GM12874 (cell line): Measurements from ENCODE around the gene ATP2C2.

Experiments used
- TF ChIP-seq, protein P1 (sequence below): IDR thresholded peaks from 2 replicates; pipeline ENCODE4 v1.5.1; 2011; ENCODE audit warnings: low read depth, mild to moderate bottlenecking, control low read depth, low read length, moderate library complexity; ENCODE audit not compliant: insufficient read depth

The ATP2C2 gene

DNA sequence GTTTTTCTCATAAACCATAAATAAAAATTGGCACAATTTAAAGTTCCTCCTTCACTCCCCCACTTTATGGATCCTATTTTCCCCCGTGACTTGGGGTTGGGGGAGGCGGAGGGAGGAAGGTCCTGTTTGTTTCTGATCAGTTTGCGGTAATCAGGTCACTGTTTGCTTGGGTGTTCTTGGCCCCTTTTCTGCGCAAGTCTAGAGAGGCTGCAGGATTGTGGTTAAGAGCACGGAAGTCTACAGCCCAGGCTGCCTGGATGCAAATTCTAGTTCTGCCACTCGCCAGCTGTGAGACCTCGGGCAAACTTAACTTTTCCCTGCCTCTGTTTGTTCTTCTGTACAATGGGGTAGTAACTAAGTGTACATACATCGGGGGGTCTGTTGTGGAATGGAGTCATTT lies 12.1 kb downstream of the ATP2C2 start:
- TF ChIP-seq, protein P1, sequence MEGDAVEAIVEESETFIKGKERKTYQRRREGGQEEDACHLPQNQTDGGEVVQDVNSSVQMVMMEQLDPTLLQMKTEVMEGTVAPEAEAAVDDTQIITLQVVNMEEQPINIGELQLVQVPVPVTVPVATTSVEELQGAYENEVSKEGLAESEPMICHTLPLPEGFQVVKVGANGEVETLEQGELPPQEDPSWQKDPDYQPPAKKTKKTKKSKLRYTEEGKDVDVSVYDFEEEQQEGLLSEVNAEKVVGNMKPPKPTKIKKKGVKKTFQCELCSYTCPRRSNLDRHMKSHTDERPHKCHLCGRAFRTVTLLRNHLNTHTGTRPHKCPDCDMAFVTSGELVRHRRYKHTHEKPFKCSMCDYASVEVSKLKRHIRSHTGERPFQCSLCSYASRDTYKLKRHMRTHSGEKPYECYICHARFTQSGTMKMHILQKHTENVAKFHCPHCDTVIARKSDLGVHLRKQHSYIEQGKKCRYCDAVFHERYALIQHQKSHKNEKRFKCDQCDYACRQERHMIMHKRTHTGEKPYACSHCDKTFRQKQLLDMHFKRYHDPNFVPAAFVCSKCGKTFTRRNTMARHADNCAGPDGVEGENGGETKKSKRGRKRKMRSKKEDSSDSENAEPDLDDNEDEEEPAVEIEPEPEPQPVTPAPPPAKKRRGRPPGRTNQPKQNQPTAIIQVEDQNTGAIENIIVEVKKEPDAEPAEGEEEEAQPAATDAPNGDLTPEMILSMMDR, result no peak

DNA sequence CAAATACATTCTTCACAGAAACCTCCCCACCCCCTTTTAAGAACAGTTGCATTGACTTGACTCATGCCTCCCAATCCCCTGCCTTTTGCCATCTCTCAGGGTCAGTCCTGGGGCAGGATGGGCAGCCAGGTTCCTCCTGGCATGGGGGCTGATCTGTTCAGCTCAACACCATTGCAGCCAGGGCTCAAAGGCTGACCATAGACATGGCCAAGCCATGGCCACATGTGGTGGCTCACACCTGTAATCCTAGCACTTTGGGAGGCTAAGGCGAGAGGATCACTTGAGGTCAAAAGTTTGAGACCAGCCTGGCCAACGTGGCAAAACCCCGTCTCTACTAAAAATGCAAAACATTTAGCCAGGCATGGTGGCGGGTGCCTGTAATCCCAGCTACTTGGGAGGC lies 14.1 kb downstream of the ATP2C2 start:
- TF ChIP-seq, protein P1, result no peak

DNA sequence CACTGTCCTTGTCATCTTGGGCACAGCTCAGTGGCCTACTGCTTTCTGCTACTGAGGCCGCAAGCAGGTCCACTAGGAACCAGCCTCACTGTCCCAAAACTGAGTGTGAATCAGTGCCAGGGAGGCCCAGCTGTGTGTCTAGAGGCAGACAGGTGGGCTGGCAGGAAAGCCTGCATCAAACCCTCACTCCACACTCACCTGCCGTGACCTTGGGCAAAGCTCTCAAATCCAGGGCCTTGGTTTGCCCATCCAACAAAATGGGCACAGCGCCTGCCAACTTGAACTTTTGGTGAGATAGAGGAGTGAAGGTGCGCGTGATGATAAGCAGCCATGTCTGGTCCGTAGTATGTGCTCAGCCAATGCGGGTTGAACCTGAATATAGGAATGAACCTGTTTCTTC lies 14.8 kb downstream of the ATP2C2 start:
- TF ChIP-seq, protein P1, result no peak

DNA sequence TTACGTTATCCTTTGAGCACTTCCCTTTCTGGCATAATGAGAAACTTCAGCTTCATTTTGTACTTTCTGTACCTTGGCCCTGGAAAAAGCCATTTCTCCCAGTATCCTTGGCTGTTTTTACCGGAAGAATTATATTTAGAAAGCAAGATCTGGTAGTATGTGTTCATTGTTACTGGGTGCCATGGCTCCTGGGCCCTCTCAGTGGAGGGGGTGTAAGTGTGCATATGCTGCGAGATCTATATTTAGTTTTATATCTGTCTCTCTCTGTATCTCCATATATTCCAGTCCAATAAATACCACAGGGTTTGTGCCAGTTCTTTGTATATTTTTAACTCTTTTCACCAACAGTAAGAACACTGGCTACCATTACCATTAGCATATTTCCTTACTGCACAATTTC lies 17.7 kb downstream of the ATP2C2 start:
- TF ChIP-seq, protein P1, result no peak

DNA sequence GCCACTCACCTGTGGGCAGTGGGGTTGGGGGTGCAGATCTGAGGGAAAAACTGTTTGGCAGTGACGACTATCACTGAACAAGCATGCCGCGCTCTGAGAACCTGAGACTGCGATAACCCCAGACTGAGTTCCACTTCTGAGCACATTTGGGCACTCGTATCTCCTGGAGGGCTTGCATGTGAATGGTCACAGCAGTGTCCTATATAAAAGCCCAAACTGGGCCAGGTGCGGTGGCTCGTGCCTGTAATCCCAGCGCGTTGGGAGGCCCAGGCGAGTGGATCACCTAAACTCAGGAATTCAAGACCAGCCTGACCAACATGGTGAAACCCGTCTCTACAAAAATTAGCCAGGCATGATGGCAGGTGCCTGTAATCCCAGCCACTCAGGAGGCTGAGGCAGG lies 18.7 kb downstream of the ATP2C2 start:
- TF ChIP-seq, protein P1, result no peak

DNA sequence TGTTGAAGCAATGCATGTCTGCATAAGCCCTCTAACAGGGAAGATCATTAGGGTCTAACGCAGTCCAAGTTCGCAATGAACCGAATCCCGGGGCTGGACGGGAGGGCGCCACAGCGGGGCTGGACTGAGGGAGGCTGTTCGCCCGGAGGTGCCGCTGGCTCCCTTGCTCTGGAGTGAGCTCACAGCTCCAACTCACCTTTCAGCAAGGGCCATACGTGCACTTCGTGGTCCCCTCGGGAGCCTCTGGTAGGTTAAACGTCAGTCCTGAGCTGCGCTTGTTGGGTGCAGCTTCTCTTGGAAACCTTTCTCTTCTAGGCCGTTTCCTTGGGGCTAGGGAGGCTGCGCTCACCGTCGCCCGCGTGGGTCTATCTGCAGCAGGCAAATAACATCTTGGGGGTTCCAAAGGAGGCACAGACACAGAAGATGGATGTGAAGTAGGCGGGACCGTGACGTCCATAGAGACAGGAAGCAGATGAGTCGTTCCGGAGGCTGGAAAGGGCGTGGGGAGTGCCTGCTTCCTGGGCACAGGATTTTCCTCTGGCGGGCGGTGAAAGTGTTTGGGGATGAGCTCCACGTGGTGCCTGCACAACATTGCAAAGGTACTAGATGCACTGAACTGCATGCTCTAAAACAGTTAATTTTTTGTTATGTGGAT lies 21.9 kb downstream of the ATP2C2 start:
- TF ChIP-seq, protein P1, result no peak

DNA sequence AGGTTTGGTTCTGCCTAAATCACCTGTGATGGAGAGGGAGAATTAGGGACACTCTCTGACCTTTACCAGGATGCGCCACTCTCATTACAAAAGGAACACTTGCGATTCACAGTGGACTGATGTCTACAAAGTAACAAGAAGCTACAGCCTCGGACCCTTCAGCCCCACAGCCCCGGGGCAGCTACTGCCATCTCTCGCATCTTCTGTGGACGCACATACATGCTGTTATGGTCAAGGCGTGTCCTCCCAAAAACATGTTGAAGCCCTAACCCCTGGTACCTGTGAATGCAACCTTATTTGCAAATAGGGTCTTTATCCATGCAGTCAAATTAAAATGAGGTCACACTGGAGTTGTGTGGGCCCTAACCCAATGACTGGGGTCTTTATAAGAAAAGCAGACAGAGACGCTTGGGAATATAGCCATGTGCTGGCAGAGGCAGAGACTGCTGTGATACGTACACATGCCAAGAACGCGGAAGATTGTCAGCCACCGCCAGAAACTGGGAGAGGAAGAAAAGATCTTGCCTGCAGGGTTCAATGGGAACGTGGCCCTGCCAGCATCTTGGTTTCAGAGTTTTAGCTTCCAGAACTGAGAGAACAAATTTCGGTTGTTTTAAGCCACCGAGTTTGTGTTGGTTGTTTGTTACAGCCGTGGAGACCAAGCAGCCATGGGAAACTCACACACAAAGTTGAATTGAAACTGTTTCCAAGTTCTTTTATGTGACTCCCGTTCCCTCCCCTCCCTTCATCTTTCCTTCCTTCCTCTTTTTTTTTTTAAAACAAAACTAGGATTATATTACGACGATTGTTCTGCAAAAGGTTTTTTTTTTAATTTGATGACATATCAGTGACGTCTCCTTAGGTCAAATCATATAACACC lies 23.1 kb downstream of the ATP2C2 start:
- TF ChIP-seq, protein P1, result no peak
